ENCODE data around the gene KISS1R.
A peak's percentile ranks its signal among the peaks of the same experiment; 100 is the strongest.
"Not testable (repeated sequence)": the region's sequence is repeated elsewhere in the genome, so short reads cannot be mapped to it uniquely, and the experiment has no call there.

Gene KISS1R

GRCh38 chr19:954672-955494 lies 37.8 kb downstream of the KISS1R start:
- DNase-seq (ENCODE audit: low spot score) = no peak

DNA sequence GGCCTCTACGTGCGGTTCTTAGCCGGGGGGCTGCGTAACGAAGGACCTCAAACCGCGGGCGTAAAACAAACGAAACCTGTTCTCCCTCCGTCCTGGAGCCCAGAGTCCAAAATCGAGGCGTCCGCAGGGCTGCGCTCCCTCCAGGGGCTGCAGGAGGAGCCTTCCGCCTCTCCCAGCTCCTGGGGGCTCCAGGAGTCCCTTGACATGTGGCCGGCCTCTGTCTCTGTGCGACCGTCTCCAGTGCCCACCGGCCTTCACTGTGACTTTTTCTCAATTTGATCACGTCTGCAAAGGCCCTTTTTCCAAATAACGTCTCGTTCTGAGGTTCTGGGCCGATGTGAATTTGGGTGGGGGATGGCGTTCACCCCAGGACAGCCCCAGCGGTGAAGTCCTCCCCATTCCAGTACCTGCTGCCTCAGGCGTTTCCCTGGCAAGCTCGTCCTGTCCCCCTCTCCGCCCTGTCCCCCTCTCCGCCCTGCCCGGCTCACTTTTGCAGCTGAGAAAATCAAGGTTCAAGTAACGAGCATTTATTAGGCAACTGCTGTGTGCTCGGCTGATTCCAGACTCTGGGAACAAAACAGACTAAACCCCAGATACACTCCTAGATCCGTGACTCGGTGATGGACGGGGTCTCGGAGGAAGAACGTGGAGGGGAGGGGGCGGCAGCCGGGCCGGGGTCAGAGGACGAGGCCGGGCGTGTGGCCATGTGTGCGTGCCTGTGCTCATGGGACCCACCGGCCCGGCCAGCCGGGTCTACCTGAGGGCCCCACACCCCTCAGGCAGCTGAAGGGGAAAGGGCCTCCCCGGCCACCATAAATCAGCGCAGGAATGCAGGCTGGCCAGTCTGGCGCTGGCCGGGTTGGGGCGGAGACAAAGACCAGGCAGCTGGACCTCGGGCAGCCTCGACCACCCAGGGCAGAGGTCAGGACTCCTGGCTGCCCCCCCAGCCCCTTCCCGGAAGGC lies 39.0 kb downstream of the KISS1R start:
- DNase-seq (ENCODE audit: low spot score) = peak; percentile 83

GRCh38 chr19:956766-957440 lies 39.8 kb downstream of the KISS1R start:
- DNase-seq (ENCODE audit: low spot score) = peak; percentile 83

GRCh38 chr19:957578-957977 lies 40.4 kb downstream of the KISS1R start:
- not testable (repeated sequence) for DNase-seq (ENCODE audit: low spot score)

GRCh38 chr19:958967-959855 lies 42.1 kb downstream of the KISS1R start:
- DNase-seq (ENCODE audit: low spot score) = no peak

DNA sequence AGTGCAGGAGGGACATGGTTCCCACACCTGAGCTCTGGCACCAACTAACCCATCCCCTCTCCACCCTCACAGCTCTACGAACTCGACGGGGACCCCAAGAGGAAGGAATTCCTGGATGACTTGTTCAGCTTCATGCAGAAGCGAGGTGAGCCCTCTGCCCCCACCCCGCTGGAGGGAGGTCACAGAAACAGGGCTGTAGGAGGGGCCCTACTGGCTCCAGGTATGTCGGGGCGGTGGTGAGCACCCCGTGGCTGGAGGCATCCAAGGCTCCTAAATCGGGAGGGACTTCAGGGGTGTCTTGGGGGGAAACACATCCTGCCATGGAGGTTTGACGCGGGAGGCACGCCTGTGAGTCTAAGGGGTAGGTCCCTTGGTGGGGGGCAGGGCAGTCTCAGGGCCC lies 42.9 kb downstream of the KISS1R start:
- no peak for DNase-seq (ENCODE audit: low spot score)

- no peak for DNase-seq (ENCODE audit: low spot score)
These were observed 43.4 kb downstream of the KISS1R start for GRCh38 chr19:960601-960938.

DNA sequence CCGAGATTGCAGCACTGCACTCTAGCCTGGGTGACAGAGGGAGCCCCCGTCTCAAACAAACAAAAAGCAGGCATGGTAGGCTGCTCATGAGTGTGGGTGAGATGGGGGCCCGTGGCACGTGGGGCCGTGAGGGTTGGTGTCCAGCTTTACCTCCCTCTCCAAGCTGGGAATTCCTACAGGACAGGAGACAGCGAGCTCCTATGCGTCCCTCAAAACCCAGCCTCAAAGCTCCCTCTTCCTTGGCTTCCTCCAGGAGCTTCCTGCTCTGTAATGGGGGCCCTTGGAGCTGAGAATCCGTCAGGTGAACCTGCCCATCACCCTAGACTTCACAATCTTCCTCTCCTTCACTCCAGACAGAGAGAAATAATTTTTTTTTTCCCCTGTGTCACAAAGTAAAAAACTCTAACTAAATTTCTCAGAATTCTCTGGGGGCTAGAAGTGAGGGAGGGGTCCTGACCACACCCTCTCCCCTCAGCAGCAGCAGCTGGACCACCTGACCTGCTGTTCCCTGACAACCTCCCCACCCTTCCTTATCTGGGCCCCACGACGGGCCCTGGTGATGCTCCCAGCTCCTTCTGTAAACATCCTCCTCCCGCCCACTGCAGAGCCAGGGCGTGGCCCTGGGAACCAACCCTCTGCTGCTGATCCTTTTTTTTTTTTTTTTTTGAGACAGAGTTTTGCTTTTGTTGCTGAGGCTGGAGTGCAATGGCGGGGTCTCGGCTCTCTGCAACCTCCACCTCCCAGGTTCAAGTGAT lies 44.9 kb downstream of the KISS1R start:
- DNase-seq (ENCODE audit: low spot score) = no peak

- DNase-seq (ENCODE audit: low spot score) = no peak
These were observed 45.7 kb downstream of the KISS1R start for GRCh38 chr19:962683-963400.

GRCh38 chr19:963486-963951 lies 46.4 kb downstream of the KISS1R start:
- no peak for DNase-seq (ENCODE audit: low spot score)

GRCh38 chr19:964116-964520 lies 47.0 kb downstream of the KISS1R start:
- DNase-seq (ENCODE audit: low spot score) = no peak

DNA sequence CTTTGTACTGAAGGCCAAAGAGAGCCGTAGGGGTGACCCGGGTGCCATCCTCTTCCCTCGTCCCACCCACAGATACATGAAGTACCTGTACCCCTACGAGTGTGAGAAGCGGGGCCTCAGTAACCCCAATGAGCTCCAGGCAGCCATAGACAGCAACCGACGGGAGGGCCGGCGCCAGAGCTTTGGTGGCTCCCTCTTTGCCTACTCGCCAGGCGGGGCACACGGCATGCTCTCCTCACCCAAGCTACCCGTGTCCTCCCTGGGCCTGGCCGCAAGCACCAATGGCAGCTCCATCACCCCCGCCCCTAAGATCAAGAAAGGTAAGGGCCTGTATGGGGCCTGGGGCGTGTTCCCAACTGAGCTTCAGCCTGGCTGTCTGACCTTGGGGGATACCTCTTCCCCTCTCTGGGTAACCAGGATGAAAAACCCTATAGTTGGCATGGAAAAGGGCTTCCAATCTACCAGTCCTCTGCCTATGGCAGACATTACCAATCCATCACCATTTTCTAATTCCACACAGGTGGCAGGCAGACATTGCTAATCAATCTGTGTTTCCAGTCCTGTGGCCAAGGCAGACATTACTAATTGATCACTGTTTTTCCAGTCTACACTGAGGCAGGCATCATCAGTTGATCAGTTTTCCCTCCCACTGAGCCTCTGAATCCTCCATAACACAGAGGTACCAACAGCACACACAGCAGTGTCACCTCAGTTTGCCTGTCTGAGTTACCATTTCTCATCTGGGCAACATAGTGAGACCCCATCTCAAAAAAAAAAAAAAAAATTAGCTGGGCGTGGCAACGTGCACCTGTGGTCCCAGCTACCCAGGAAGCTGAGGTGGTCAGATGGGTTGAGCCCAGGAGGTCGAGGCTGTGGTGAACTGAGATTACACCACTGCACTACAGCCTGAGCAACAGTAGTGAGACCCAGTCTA lies 47.9 kb downstream of the KISS1R start:
- no peak for DNase-seq (ENCODE audit: low spot score)

GRCh38 chr19:966485-967088 lies 49.5 kb downstream of the KISS1R start:
- DNase-seq (ENCODE audit: low spot score) = no peak
